AG04450 (cell line): ENCODE measurements around the gene FARS2. TPM values are rescaled to one million over a fixed set of nuclear protein-coding genes. Genes with fewer than 3 reads are reported as not detected.

ENCODE experiments used
- CTCF ChIA-PET: fragments of 300-600, 350-600 bp; formaldehyde crosslinking; extraction: SDS; loops from one replicate; lab custom pipeline; 2022; ENCODE audit warnings: antibody characterized with exemption, inconsistent platforms; lab: Charles Lee
- POLR2A ChIA-PET: fragments of 350-600 bp; formaldehyde crosslinking; extraction: SDS; loops from one replicate; lab custom pipeline; 2021; ENCODE audit warnings: antibody characterized with exemption, inconsistent platforms; lab: Yijun Ruan, JAX
- DNase-seq: peaks from one replicate; pipeline ENCODE4 v3.0.0-alpha.2; 2011; ENCODE audit warnings: low read depth, low spot score
- H3K27ac ChIP-seq: one replicate; pipeline ENCODE4 v1.5.1; 2012; ENCODE audit warnings: low read depth, low read length, control low read depth
- H3K27me3 ChIP-seq: one replicate; pipeline ENCODE4 v1.6.0; 2012; ENCODE audit warnings: low read length; ENCODE audit not compliant: control insufficient read depth, insufficient read depth
- H3K4me3 ChIP-seq: 2 replicates; pipeline ENCODE4 v1.5.1; 2011; ENCODE audit warnings: mild to moderate bottlenecking, low read depth, low read length, control low read depth
- H3K9me3 ChIP-seq: 2 replicates; pipeline ENCODE4 v1.5.1; 2012; ENCODE audit warnings: low read length; ENCODE audit not compliant: control insufficient read depth, insufficient read depth
- polyA plus RNA-seq: library from polyadenylated mRNA; depleted of rRNA; stranded (reverse); fragments of >200 nt; gene quantifications from 2 replicates; pipeline ENCODE4 v1.2.3, GENCODE V29; 2011
- TF ChIP-seq, protein P1 (sequence below): IDR thresholded peaks from 2 replicates; pipeline ENCODE4 v1.5.1; 2011; ENCODE audit warnings: low read depth, low read length, control low read depth, inconsistent platforms

Gene FARS2
- polyA plus RNA-seq, 1 experiment, result 14.0 TPM

DNA sequence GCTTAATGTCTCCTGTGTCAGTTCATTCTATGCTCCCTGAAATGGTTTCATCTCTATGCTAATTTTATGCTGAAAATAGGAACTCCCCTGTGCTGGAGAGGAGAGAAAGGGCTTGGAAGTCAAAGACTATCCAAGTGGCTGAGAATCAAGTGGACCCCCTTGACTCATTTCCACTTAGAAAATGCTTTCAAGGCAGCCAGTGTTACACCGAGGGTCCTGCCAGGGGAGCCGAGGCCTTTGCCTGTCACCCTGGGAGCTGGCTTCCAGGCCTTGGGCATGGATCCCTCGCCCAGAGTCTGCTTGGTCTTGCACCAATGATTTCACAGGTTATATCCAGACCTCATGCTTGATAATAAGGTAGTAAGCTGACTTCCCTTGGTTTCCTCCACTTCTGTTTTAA, 402.8 kb downstream of the FARS2 start:
- no peak for DNase-seq

DNA sequence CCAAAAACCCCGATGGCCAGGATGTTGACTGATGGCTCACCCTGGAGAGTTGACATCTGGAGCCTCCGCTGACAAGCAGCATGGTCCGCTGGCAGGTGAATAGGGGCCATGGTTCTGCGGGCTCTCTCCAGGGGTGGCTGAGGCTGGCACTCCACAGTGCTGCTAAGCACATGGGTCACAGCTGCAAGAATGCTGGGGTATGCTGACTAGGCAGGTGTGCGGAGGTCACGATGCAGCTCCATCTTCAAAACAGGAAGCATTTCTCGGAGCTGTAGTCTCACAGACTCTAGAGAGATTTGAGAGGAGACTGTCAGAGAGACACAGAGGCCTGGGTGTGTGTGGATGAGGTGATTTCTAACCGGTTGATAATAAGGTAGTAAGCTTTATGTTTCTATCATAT, 403.9 kb downstream of the FARS2 start:
- ChIA-PET CTCF (interaction anchor here (1.0 kb wide), 1 partner anchor 21 kb away, joined by 3 read pairs; no protein-coding TSS in a partner anchor), POLR2A (no interaction called here)
- TF ChIP-seq, protein P1, sequence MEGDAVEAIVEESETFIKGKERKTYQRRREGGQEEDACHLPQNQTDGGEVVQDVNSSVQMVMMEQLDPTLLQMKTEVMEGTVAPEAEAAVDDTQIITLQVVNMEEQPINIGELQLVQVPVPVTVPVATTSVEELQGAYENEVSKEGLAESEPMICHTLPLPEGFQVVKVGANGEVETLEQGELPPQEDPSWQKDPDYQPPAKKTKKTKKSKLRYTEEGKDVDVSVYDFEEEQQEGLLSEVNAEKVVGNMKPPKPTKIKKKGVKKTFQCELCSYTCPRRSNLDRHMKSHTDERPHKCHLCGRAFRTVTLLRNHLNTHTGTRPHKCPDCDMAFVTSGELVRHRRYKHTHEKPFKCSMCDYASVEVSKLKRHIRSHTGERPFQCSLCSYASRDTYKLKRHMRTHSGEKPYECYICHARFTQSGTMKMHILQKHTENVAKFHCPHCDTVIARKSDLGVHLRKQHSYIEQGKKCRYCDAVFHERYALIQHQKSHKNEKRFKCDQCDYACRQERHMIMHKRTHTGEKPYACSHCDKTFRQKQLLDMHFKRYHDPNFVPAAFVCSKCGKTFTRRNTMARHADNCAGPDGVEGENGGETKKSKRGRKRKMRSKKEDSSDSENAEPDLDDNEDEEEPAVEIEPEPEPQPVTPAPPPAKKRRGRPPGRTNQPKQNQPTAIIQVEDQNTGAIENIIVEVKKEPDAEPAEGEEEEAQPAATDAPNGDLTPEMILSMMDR, result no peak
- Histone ChIP-seq H3K27ac (no peak overlapping the region), H3K27me3 (no peaks in the 10 kb centered on the region), H3K4me3 (no peak overlapping the region), H3K9me3 (no peaks in the 10 kb centered on the region)
- DNase-seq, result no peak

More for the DNA sequence above, 402.8 kb downstream of the FARS2 start:
- ChIA-PET CTCF (no interaction called here), POLR2A (no interaction called here)
- H3K9me3 ChIP-seq, result no peaks in the 10 kb centered on the region
- H3K27me3 ChIP-seq, result no peaks in the 10 kb centered on the region
- TF ChIP-seq, protein P1, result no peak
- no peak overlapping the region for H3K4me3 ChIP-seq
- H3K27ac ChIP-seq, result no peak overlapping the region

DNA sequence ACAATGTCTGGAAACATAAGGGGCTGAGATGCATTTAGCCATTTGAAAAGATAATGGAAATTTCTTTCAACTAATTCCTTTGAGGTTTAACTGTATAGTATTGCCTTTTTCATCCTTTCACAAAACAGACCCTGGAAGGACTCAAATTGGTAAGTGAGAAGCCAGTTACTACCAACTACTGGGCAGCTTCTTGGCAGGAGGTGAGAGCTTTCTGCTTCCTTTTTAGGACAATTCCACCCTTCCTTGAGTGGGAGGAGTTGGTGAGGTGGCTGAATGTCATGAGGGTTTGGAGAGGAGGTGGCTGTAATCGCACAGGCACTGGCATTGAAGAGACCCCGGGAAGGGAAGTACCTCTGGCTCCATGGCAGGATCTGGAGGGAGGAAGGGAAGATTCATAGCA, 404.4 kb downstream of the FARS2 start:
- Histone ChIP-seq H3K4me3 (no peak overlapping the region), H3K27ac (no peak overlapping the region), H3K9me3 (no peaks in the 10 kb centered on the region), H3K27me3 (no peaks in the 10 kb centered on the region)
- ChIA-PET CTCF (no interaction called here), POLR2A (no interaction called here)
- no peak for DNase-seq
- TF ChIP-seq, protein P1, result no peak

- Histone ChIP-seq H3K27me3 (no peaks in the 10 kb centered on the region), H3K27ac (no peak overlapping the region), H3K9me3 (no peaks in the 10 kb centered on the region), H3K4me3 (no peak overlapping the region)
- no peak for DNase-seq
- CTCF ChIA-PET, result no interaction called here
- POLR2A ChIA-PET, result no interaction called here
- TF ChIP-seq, protein P1, result no peak
Measured at GRCh38 chr6:5666695-5667094, 405.4 kb downstream of the FARS2 start.

DNA sequence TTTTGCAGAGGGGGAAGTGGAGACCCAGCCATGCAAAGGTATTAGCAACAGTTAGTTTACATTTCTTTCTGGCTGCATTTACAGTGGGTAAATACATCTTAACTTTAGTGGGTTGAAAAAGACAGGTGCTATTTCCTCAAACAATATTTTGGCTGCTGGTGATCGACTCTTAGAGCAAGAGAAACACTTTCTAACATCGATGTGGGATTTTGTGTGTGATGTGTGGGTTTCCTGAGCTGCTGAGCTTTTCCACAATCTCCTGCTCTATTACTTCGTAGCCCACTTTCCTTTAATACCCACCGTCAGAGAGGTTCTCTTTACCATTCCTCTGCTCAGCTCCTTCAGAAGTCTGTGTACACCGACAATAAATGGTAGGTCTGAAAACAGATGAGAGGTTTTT, 406.4 kb downstream of the FARS2 start:
- Histone ChIP-seq H3K27ac (no peak overlapping the region), H3K4me3 (no peak overlapping the region), H3K9me3 (no peaks in the 10 kb centered on the region), H3K27me3 (no peaks in the 10 kb centered on the region)
- no peak for DNase-seq
- TF ChIP-seq, protein P1, result no peak
- CTCF ChIA-PET, result no interaction called here
- POLR2A ChIA-PET, result no interaction called here
